CD4-positive, CD25-positive, alpha-beta regulatory T cell (primary cell): ENCODE measurements around the gene MRPL44. TPM values are rescaled to one million over a fixed set of nuclear protein-coding genes. Genes with fewer than 3 reads are reported as not detected.

ENCODE experiments used
- ATAC-seq, 2 donors: fragments of 150-1000 bp; cut with Tn5 transposase; one replicate each; pipeline ENCODE4 v1.10.0; 2021; ENCODE audit warnings: low read depth in 2 of 2, moderate number of reproducible peaks in 2 of 2, moderate library complexity in 1 of 2
- DNase-seq, 3 donors: peaks; one replicate each; pipeline versions ENCODE4 v3.0.0 to v3.0.0-alpha.2; 2012 to 2022; ENCODE audit warnings: mixed read lengths in 1 of 3
- H3K27ac ChIP-seq: one replicate; pipeline ENCODE4 v1.7.0; 2013; ENCODE audit warnings: mild to moderate bottlenecking, low read length; ENCODE audit not compliant: insufficient read depth, poor library complexity, severe bottlenecking
- H3K27me3 ChIP-seq: one replicate; pipeline ENCODE4 v1.7.0; 2013; ENCODE audit warnings: low read length; ENCODE audit not compliant: control insufficient read depth, insufficient read depth
- H3K36me3 ChIP-seq: one replicate; pipeline ENCODE4 v1.7.0; 2013; ENCODE audit warnings: mild to moderate bottlenecking, low read length, moderate library complexity; ENCODE audit not compliant: control insufficient read depth, insufficient read depth
- H3K4me1 ChIP-seq: 2 replicates; pipeline ENCODE4 v1.7.0; 2013; ENCODE audit warnings: mild to moderate bottlenecking, low read length; ENCODE audit not compliant: insufficient read depth, control insufficient read depth, poor library complexity, severe bottlenecking
- H3K4me3 ChIP-seq: one replicate; pipeline ENCODE4 v1.7.0; 2013; ENCODE audit warnings: low read depth, mild to moderate bottlenecking, low read length, moderate library complexity
- H3K9me3 ChIP-seq, 2 experiments: 1 replicate in 1 of 2; 2 replicates in 1 of 2; pipeline ENCODE4 v1.7.0; 2013; ENCODE audit warnings: low read length in 2 of 2, mild to moderate bottlenecking in 1 of 2, moderate library complexity in 1 of 2; ENCODE audit not compliant: control insufficient read depth in 2 of 2
- H3K27ac Mint-ChIP-seq, 3 donors: one replicate each; pipeline ENCODE4 v1.8.0; 2020 to 2022; ENCODE audit warnings: mild to moderate bottlenecking in 3 of 3, mixed read lengths in 3 of 3, moderate library complexity in 2 of 3
- H3K27me3 Mint-ChIP-seq: one replicate; pipeline ENCODE4 v1.8.0; 2022; ENCODE audit warnings: mild to moderate bottlenecking, mixed read lengths
- H3K36me3 Mint-ChIP-seq: one replicate; pipeline ENCODE4 v1.8.0; 2020; ENCODE audit warnings: mixed read lengths
- H3K4me1 Mint-ChIP-seq, 4 donors: one replicate each; pipeline ENCODE4 v1.8.0; 2020 to 2022; ENCODE audit warnings: mixed read lengths in 4 of 4, mild to moderate bottlenecking in 1 of 4
- H3K4me3 Mint-ChIP-seq, 4 donors: one replicate each; pipeline ENCODE4 v1.8.0; 2020 to 2022; ENCODE audit warnings: mild to moderate bottlenecking in 4 of 4, mixed read lengths in 4 of 4, moderate library complexity in 3 of 4
- H3K9me3 Mint-ChIP-seq, 7 donors: one replicate each; pipeline ENCODE4 v1.8.0; 2020 to 2022; ENCODE audit warnings: mixed read lengths in 7 of 7, mild to moderate bottlenecking in 3 of 7, moderate library complexity in 2 of 7
- polyA plus RNA-seq, 4 donors: library from polyadenylated mRNA; unstranded; fragments of 300-500 nt; fragmentation: Illumina TruSeq; gene quantifications; one replicate each; pipeline ENCODE4 v1.2.3, GENCODE V29; 2021
- total RNA-seq: library from RNA; stranded (reverse); gene quantifications from one replicate; pipeline ENCODE4 v1.2.3, GENCODE V29; 2022

Gene MRPL44
- total and polyA plus RNA-seq, 5 donors from 2014 or later = 27.4 to 46.5 (median 38.4) TPM

GRCh38 chr2:223991611-223992010, 34.3 kb downstream of the MRPL44 start:
- no peak overlapping the region for H3K27ac ChIP-seq
- H3K9me3 ChIP-seq = no peaks in the 10 kb centered on the region
- Mint-ChIP-seq H3K27me3 (peaks cover 7% of the 10 kb centered on the region), H3K27ac (no peak overlapping the region), H3K4me3 (no peak overlapping the region), H3K4me1 (no peaks in the 10 kb centered on the region), H3K9me3 (no peaks in the 10 kb centered on the region), H3K36me3 (no peaks in the 10 kb centered on the region)
- no peaks in the 10 kb centered on the region for H3K4me1 ChIP-seq
- H3K27me3 ChIP-seq = peaks cover under 1% of the 10 kb centered on the region
- no peak for DNase-seq
- H3K4me3 ChIP-seq = no peak overlapping the region
- no peak for ATAC-seq
- no peaks in the 10 kb centered on the region for H3K36me3 ChIP-seq

GRCh38 chr2:223993634-223994232, 36.5 kb downstream of the MRPL44 start:
- no peak overlapping the region for H3K4me3 Mint-ChIP-seq
- H3K36me3 ChIP-seq = no peaks in the 10 kb centered on the region
- no peaks in the 10 kb centered on the region for H3K9me3 Mint-ChIP-seq
- no peaks in the 10 kb centered on the region for H3K4me1 Mint-ChIP-seq
- H3K36me3 Mint-ChIP-seq = no peaks in the 10 kb centered on the region
- H3K27ac ChIP-seq = no peak overlapping the region
- H3K27ac Mint-ChIP-seq = no peak overlapping the region
- ATAC-seq (peak in 1 of 2 donors; percentile 55), DNase-seq (peak; percentile 28 to 82 (median 57))
- no peaks in the 10 kb centered on the region for H3K9me3 ChIP-seq
- no peak overlapping the region for H3K4me3 ChIP-seq
- H3K4me1 ChIP-seq = no peaks in the 10 kb centered on the region
- H3K27me3 ChIP-seq = no peaks in the 10 kb centered on the region
- peaks cover 5% of the 10 kb centered on the region for H3K27me3 Mint-ChIP-seq

- DNase-seq = no peak
- no peaks in the 10 kb centered on the region for H3K36me3 Mint-ChIP-seq
These were observed 37.4 kb downstream of the MRPL44 start for GRCh38 chr2:223994562-223995162.

DNA sequence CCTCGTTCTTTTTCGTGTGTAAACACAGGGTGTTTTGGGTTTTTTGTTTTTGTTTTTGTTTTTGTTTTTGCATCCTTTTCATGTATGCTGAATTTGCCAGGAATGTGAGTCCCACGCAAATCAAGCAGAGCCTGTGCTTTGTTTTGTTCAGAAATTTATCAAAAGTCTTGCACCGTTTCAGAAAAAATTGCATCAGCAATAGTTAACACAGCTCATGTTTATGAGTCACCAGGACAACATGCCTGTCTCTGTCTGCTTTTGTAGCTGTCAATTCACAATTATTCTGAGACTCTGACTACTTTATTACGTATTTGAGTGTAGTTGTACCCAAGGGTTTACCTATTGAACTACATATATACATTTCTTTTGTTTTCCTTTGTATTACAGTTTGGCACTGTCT, 38.3 kb downstream of the MRPL44 start:
- ATAC-seq = no peak
- no peak for DNase-seq
- H3K9me3 Mint-ChIP-seq = no peaks in the 10 kb centered on the region
- peaks cover 6% of the 10 kb centered on the region for H3K27me3 Mint-ChIP-seq
- Histone ChIP-seq H3K27me3 (no peaks in the 10 kb centered on the region), H3K4me3 (no peak overlapping the region), H3K9me3 (no peaks in the 10 kb centered on the region), H3K36me3 (no peaks in the 10 kb centered on the region), H3K27ac (no peak overlapping the region), H3K4me1 (no peaks in the 10 kb centered on the region)
- H3K27ac Mint-ChIP-seq = no peak overlapping the region
- H3K4me3 Mint-ChIP-seq = no peak overlapping the region
- no peaks in the 10 kb centered on the region for H3K36me3 Mint-ChIP-seq
- H3K4me1 Mint-ChIP-seq = no peaks in the 10 kb centered on the region

More at GRCh38 chr2:223994562-223995162, 37.4 kb downstream of the MRPL44 start:
- Mint-ChIP-seq H3K27me3 (peaks cover 6% of the 10 kb centered on the region), H3K27ac (no peak overlapping the region), H3K4me3 (no peak overlapping the region), H3K4me1 (no peaks in the 10 kb centered on the region), H3K9me3 (no peaks in the 10 kb centered on the region)
- Histone ChIP-seq H3K36me3 (no peaks in the 10 kb centered on the region), H3K4me3 (no peak overlapping the region), H3K27ac (no peak overlapping the region), H3K27me3 (no peaks in the 10 kb centered on the region), H3K9me3 (no peaks in the 10 kb centered on the region), H3K4me1 (no peaks in the 10 kb centered on the region)
- no peak for ATAC-seq

- Histone ChIP-seq H3K36me3 (no peaks in the 10 kb centered on the region), H3K9me3 (no peaks in the 10 kb centered on the region), H3K4me1 (no peaks in the 10 kb centered on the region), H3K27me3 (no peaks in the 10 kb centered on the region), H3K4me3 (no peak overlapping the region), H3K27ac (no peak overlapping the region)
- H3K27ac Mint-ChIP-seq = no peak overlapping the region
- H3K4me1 Mint-ChIP-seq = no peaks in the 10 kb centered on the region
- no peaks in the 10 kb centered on the region for H3K9me3 Mint-ChIP-seq
- H3K36me3 Mint-ChIP-seq = no peaks in the 10 kb centered on the region
- no peak overlapping the region for H3K4me3 Mint-ChIP-seq
- ATAC-seq (no peak), DNase-seq (no peak)
- H3K27me3 Mint-ChIP-seq = peaks cover 6% of the 10 kb centered on the region
These were observed 39.1 kb downstream of the MRPL44 start for GRCh38 chr2:223996391-223996790.

DNA sequence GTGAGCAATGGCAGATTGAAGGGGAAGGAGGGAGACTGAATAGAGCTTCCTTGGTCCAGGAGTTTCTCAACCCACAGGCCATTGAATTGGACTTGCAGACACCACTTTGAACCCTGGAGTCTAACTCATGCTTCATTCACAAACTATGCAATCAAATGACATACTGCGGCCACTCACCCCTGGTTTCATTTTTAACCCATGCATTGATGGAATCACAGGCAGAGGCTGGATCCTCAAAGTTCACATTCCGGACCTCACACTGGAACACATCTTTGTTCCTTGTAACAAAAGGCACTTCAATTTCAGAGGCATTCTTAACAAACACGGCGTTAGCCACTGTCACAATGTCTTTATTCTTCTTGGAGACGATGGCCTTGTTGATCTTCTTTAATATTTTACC, 40.7 kb downstream of the MRPL44 start:
- H3K36me3 ChIP-seq = no peaks in the 10 kb centered on the region
- no peaks in the 10 kb centered on the region for H3K27me3 ChIP-seq
- H3K9me3 ChIP-seq = no peaks in the 10 kb centered on the region
- peaks cover 9% of the 10 kb centered on the region for H3K27me3 Mint-ChIP-seq
- DNase-seq = no peak
- H3K4me3 Mint-ChIP-seq = no peak overlapping the region
- ATAC-seq = no peak
- no peak overlapping the region for H3K27ac ChIP-seq
- H3K4me1 ChIP-seq = no peaks in the 10 kb centered on the region
- H3K4me1 Mint-ChIP-seq = peaks cover 0 to 2% (median 0%) of the 10 kb centered on the region in 4 donors
- H3K4me3 ChIP-seq = no peak overlapping the region
- no peaks in the 10 kb centered on the region for H3K36me3 Mint-ChIP-seq
- H3K9me3 Mint-ChIP-seq = no peaks in the 10 kb centered on the region
- no peak overlapping the region for H3K27ac Mint-ChIP-seq

DNA sequence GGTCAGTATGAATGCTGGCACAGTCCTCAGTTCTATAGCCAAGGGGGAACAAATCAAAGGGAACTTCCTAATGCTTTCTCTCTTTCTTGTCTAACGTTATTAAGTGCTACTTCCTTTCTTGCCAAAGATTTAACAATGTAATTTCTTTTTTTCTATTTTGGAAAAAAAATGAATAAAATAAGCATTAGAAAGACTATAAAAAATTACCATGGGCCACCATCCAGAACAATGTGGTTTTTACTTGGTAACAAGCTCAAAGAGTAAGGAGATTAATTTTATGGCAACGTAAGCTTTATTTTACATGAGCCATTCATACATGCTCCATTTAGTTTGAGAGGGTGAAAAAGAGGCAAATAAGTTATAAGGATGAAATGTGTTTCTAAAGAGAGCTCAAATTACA, 41.7 kb downstream of the MRPL44 start:
- Histone ChIP-seq H3K4me1 (no peaks in the 10 kb centered on the region), H3K4me3 (no peak overlapping the region), H3K36me3 (no peaks in the 10 kb centered on the region), H3K9me3 (no peaks in the 10 kb centered on the region), H3K27ac (no peak overlapping the region), H3K27me3 (no peaks in the 10 kb centered on the region)
- Mint-ChIP-seq H3K4me3 (no peak overlapping the region), H3K27me3 (peaks cover 10% of the 10 kb centered on the region), H3K36me3 (no peaks in the 10 kb centered on the region), H3K4me1 (peaks cover 0 to 2% (median 0%) of the 10 kb centered on the region in 4 donors), H3K27ac (no peak overlapping the region), H3K9me3 (no peaks in the 10 kb centered on the region)
- ATAC-seq = no peak
- DNase-seq = no peak

- H3K4me3 ChIP-seq = no peak overlapping the region
- Mint-ChIP-seq H3K9me3 (no peaks in the 10 kb centered on the region), H3K4me3 (no peak overlapping the region), H3K36me3 (no peaks in the 10 kb centered on the region), H3K4me1 (peaks cover 0 to 5% (median under 1%) of the 10 kb centered on the region in 4 donors), H3K27ac (no peak overlapping the region), H3K27me3 (peaks cover 10% of the 10 kb centered on the region)
- no peaks in the 10 kb centered on the region for H3K27me3 ChIP-seq
- no peak overlapping the region for H3K27ac ChIP-seq
- no peaks in the 10 kb centered on the region for H3K9me3 ChIP-seq
- H3K4me1 ChIP-seq = no peaks in the 10 kb centered on the region
- H3K36me3 ChIP-seq = no peaks in the 10 kb centered on the region
- DNase-seq (no peak), ATAC-seq (no peak)
These were observed 42.6 kb downstream of the MRPL44 start for GRCh38 chr2:223999862-224000261.
